Stimulated activated naive CD8-positive, alpha-beta T cell treated with anti-CD3 and anti-CD28 coated beads, Interleukin-15, Interleukin-2, amounts not matched to agents 100 ng/mL and 50 ng/mL, for 24 hours (primary cell): ENCODE results near the gene DHX29.

ENCODE experiments used
- H3K27ac Mint-ChIP-seq: one replicate; pipeline ENCODE4 v1.8.0; 2021; ENCODE audit warnings: mild to moderate bottlenecking, mixed read lengths
- H3K27me3 Mint-ChIP-seq: one replicate; pipeline ENCODE4 v1.8.0; 2021; ENCODE audit warnings: mixed read lengths
- H3K36me3 Mint-ChIP-seq: one replicate; pipeline ENCODE4 v1.8.0; 2021; ENCODE audit warnings: low read depth, mixed read lengths
- H3K4me1 Mint-ChIP-seq: one replicate; pipeline ENCODE4 v1.8.0; 2021; ENCODE audit warnings: low read depth, mixed read lengths
- H3K4me3 Mint-ChIP-seq: one replicate; pipeline ENCODE4 v1.8.0; 2021; ENCODE audit warnings: mild to moderate bottlenecking, mixed read lengths
- H3K9me3 Mint-ChIP-seq: one replicate; pipeline ENCODE4 v1.8.0; 2021; ENCODE audit warnings: mixed read lengths

DHX29 gene

DNA sequence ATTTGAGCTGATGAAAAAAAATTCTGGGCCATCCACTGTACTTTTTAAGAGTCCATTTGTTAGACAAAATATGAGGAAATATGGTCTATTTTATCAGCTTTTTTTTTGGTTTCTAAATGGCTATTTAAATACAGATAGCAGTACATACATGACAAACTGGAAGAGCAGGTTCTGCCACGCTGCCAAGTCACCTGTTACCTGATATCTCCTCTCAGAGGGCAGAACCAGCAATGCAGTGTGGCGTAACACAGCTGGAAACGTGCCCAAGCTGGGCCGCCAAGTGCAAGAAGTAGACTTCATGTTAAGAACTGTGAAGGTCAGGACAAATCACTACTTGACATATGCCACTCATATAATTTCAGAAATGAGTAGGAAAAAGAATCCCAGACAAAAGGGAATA lies 88.5 kb downstream of the DHX29 start:
- Mint-ChIP-seq H3K36me3 (no peaks in the 10 kb centered on the region), H3K9me3 (no peaks in the 10 kb centered on the region), H3K27me3 (peaks cover 68% of the 10 kb centered on the region), H3K27ac (no peak overlapping the region), H3K4me1 (peaks cover 23% of the 10 kb centered on the region), H3K4me3 (no peak overlapping the region)

DNA sequence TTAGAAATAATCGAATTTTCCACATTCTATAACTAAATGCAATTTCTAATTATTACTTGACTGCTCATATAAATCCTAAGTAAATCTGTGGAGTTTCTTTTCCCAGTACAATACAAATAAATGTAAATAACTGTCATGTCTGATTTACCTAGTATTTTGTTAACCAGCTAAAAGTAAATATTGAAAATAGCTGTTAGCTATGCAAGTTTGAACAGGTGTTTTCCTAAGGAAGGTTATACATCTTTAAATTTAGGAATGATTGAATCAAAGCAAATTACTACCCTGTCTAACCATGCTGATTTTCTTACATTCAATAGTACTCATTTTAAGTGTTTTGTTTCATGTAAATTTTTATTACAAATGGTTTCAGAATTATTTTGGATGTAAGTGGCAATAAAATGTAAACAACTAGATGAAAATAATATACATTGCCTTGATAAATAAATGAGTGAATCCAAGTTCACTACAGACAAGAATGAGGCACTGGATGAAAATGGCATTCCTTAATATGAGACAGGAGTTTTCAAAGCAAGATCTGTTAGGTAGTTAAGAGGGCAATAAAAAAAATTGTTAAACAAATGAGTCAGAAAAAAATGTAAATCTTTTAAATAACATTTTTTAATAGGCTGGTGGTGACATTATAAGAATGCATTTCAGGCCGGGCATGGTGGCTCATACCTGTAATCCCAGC lies 96.2 kb downstream of the DHX29 start:
- Mint-ChIP-seq H3K27me3 (peaks cover 29% of the 10 kb centered on the region), H3K9me3 (no peaks in the 10 kb centered on the region), H3K27ac (no peak overlapping the region), H3K36me3 (no peaks in the 10 kb centered on the region), H3K4me1 (no peaks in the 10 kb centered on the region), H3K4me3 (no peak overlapping the region)
